H1 (cell line): ENCODE data around the gene ZNF691. TPM values are rescaled to one million over a fixed set of nuclear protein-coding genes. Genes with fewer than 3 reads are reported as not detected.

Experiments used
- CTCF ChIA-PET: fragments of 300-600 bp; sonication (Branson Sonifier 250); formaldehyde crosslinking; loops from one replicate; lab custom pipeline; 2021; ENCODE audit not compliant: partially characterized antibody; lab: Charles Lee
- POLR2A ChIA-PET: fragments of 300-600 bp; sonication (Branson Sonifier 250); formaldehyde crosslinking; loops from one replicate; lab custom pipeline; 2021; ENCODE audit warnings: inconsistent platforms; ENCODE audit not compliant: partially characterized antibody; lab: Charles Lee
- DNase-seq, 2 experiments: peaks; one replicate each; pipeline versions ENCODE4 v3.0.0 to v3.0.0-alpha.2; 2010 to 2022; ENCODE audit warnings: low spot score in 2 of 2, low read depth in 1 of 2, mixed read lengths in 1 of 2
- FAIRE-seq: peaks from 2 replicates; lab custom pipeline; 2011; peaks lifted over from hg19 to GRCh38; lab: Jason Lieb, UNC
- H2AFZ ChIP-seq: 2 replicates; pipeline ENCODE4 v1.8.1; 2012; ENCODE audit warnings: low read length, inconsistent platforms
- H2AK5ac ChIP-seq: 2 replicates; pipeline ENCODE4 v1.6.1; 2013; ENCODE audit warnings: low read depth, low read length
- H2BK120ac ChIP-seq: replicated peaks from 2 replicates; pipeline ENCODE3; 2013; ENCODE audit warnings: low read depth, low read length, inconsistent platforms
- H2BK12ac ChIP-seq: 2 replicates; pipeline ENCODE4 v1.6.1; 2013; ENCODE audit warnings: low read depth, low read length
- H2BK15ac ChIP-seq: 2 replicates; pipeline ENCODE4 v1.6.1; 2013; ENCODE audit warnings: low read length
- H2BK20ac ChIP-seq: 2 replicates; pipeline ENCODE4 v1.6.1; 2013; ENCODE audit warnings: low read length
- H2BK5ac ChIP-seq: 2 replicates; pipeline ENCODE4 v1.6.1; 2013; ENCODE audit warnings: low read depth, low read length
- H3K14ac ChIP-seq: 2 replicates; pipeline ENCODE4 v1.6.1; 2013; ENCODE audit warnings: inconsistent platforms; ENCODE audit not compliant: insufficient read length
- H3K18ac ChIP-seq: 2 replicates; pipeline ENCODE4 v1.6.1; 2013; ENCODE audit warnings: low read length; ENCODE audit errors: extremely low read depth
- H3K23ac ChIP-seq: 2 replicates; pipeline ENCODE4 v1.6.1; 2013; ENCODE audit warnings: inconsistent platforms; ENCODE audit not compliant: insufficient read length
- H3K23me2 ChIP-seq: 2 replicates; pipeline ENCODE4 v1.6.1; 2013; ENCODE audit warnings: low read depth, low read length
- H3K27ac ChIP-seq: 2 replicates; pipeline ENCODE4 v1.6.1; 2011; ENCODE audit warnings: low read depth, low read length, inconsistent platforms
- H3K27me3 ChIP-seq, 4 experiments: replicated peaks in 1 of 4; 1 replicate in 1 of 4; 2 replicates in 3 of 4; pipeline versions ENCODE4 v1.6.1 to v1.8.1; 2011 to 2013; ENCODE audit warnings: low read length in 3 of 4, mild to moderate bottlenecking in 3 of 4, inconsistent platforms in 2 of 4, mixed read lengths in 2 of 4, moderate library complexity in 1 of 4; ENCODE audit not compliant: control insufficient read depth in 3 of 4, insufficient read depth in 3 of 4; ENCODE audit errors: extremely low read depth in 1 of 4
- H3K36me3 ChIP-seq, 4 experiments: 2 replicates each; pipeline versions ENCODE4 v1.6.1 to v1.8.1; 2011 to 2013; ENCODE audit warnings: mild to moderate bottlenecking in 4 of 4, low read length in 3 of 4, moderate library complexity in 2 of 4, control low read depth in 1 of 4, inconsistent platforms in 1 of 4; ENCODE audit not compliant: insufficient read depth in 4 of 4, control insufficient read depth in 2 of 4
- H3K4ac ChIP-seq: replicated peaks from 2 replicates; pipeline ENCODE3; 2013; ENCODE audit warnings: low read length, low read depth, mixed read lengths, inconsistent platforms; ENCODE audit not compliant: insufficient read length
- H3K4me1 ChIP-seq, 4 experiments: replicated peaks in 1 of 4; 1 replicate in 1 of 4; 2 replicates in 3 of 4; pipeline versions ENCODE4 v1.6.1 to v1.8.1; 2011 to 2013; ENCODE audit warnings: low read length in 3 of 4, inconsistent platforms in 2 of 4, mixed read lengths in 1 of 4; ENCODE audit not compliant: insufficient read depth in 4 of 4, control insufficient read depth in 3 of 4
- H3K4me2 ChIP-seq, 2 experiments: 2 replicates each; pipeline versions ENCODE4 v1.6.1 to v1.8.1; 2011 to 2013; ENCODE audit warnings: low read depth in 2 of 2, low read length in 2 of 2, control low read depth in 1 of 2, inconsistent platforms in 1 of 2, mild to moderate bottlenecking in 1 of 2; ENCODE audit not compliant: insufficient read depth in 1 of 2
- H3K4me3 ChIP-seq, 4 experiments: fragments of 200-600, 300-600 bp in 1 of 4; sonication (generic), shearing (Covaris generic), sonication (Bioruptor Twin) in 1 of 4; 2 replicates each; pipeline versions ENCODE4 v1.5.1 to v1.8.1; 2011 to 2016; ENCODE audit warnings: low read length in 4 of 4, low read depth in 3 of 4, control low read depth in 2 of 4, inconsistent platforms in 2 of 4, mild to moderate bottlenecking in 2 of 4, mixed read lengths in 1 of 4, moderate library complexity in 1 of 4; ENCODE audit not compliant: insufficient read depth in 2 of 4; ENCODE audit errors: extremely low read depth in 1 of 4
- H3K56ac ChIP-seq: replicated peaks from 2 replicates; pipeline ENCODE3; 2013; ENCODE audit warnings: low read depth, mild to moderate bottlenecking, mixed read lengths, low read length, inconsistent platforms; ENCODE audit not compliant: insufficient read length
- H3K79me1 ChIP-seq: 2 replicates; pipeline ENCODE4 v1.6.1; 2013; ENCODE audit warnings: low read depth, low read length, control low read depth
- H3K79me2 ChIP-seq, 2 experiments: 2 replicates each; pipeline versions ENCODE4 v1.6.1 to v1.8.1; 2012 to 2013; ENCODE audit warnings: low read length in 2 of 2, mild to moderate bottlenecking in 2 of 2, inconsistent platforms in 1 of 2; ENCODE audit not compliant: insufficient read depth in 2 of 2, control insufficient read depth in 1 of 2
- H3K9ac ChIP-seq, 4 experiments: replicated peaks in 1 of 4; 1 replicate in 1 of 4; 2 replicates in 3 of 4; pipeline versions ENCODE4 v1.6.1 to v1.8.1; 2011 to 2013; ENCODE audit warnings: low read depth in 3 of 4, low read length in 3 of 4, control low read depth in 2 of 4, mild to moderate bottlenecking in 2 of 4, moderate library complexity in 2 of 4, inconsistent platforms in 1 of 4; ENCODE audit errors: extremely low read depth in 1 of 4
- H3K9me3 ChIP-seq, 2 experiments: 2 replicates each; pipeline versions ENCODE4 v1.6.1 to v1.8.1; 2012 to 2013; ENCODE audit warnings: mild to moderate bottlenecking in 2 of 2, moderate library complexity in 2 of 2, control low read depth in 1 of 2, inconsistent platforms in 1 of 2, low read depth in 1 of 2, low read length in 1 of 2, mixed read lengths in 1 of 2; ENCODE audit not compliant: insufficient read depth in 2 of 2
- H4K20me1 ChIP-seq, 2 experiments: replicated peaks in 1 of 2; 2 replicates each; pipeline versions ENCODE3 to v1.8.1; 2011 to 2013; ENCODE audit warnings: inconsistent platforms in 2 of 2, low read length in 2 of 2, mild to moderate bottlenecking in 1 of 2; ENCODE audit not compliant: insufficient read depth in 2 of 2, control insufficient read depth in 1 of 2
- H4K5ac ChIP-seq: 2 replicates; pipeline ENCODE4 v1.6.1; 2013; ENCODE audit warnings: low read length, low read depth, mixed read lengths, inconsistent platforms; ENCODE audit not compliant: insufficient read length
- H4K8ac ChIP-seq: 2 replicates; pipeline ENCODE4 v1.8.0; 2013; ENCODE audit warnings: mild to moderate bottlenecking, moderate library complexity, low read length, inconsistent platforms; ENCODE audit not compliant: insufficient read depth; ENCODE audit errors: extremely low read depth
- H4K91ac ChIP-seq: replicated peaks from 2 replicates; pipeline ENCODE3; 2013; ENCODE audit warnings: low read length, mixed read lengths, inconsistent platforms; ENCODE audit not compliant: insufficient read length
- CTBP2 ChIP-seq: IDR thresholded peaks from 2 replicates; pipeline ENCODE4 v1.7.0; 2011; ENCODE audit warnings: borderline replicate concordance, mild to moderate bottlenecking, moderate library complexity, mixed read lengths, low read length; ENCODE audit not compliant: insufficient read depth, insufficient read length
- WGBS, 2 experiments: shearing (Covaris generic) in 1 of 2; methylation state at CpG; one replicate each; pipeline versions ENCODE4 v1.1.6 to v1.1.7; 2013 to 2015; ENCODE audit warnings: low lambda C conversion rate in 2 of 2, mixed read lengths in 2 of 2, inconsistent platforms in 1 of 2, low coverage in 1 of 2, missing lambda C conversion rate in 1 of 2; ENCODE audit not compliant: insufficient replicate concordance in 2 of 2, insufficient coverage in 1 of 2, insufficient read length in 1 of 2; ENCODE audit errors: extremely low coverage in 1 of 2, missing lambda C conversion rate in 1 of 2; 5-methylcytosine and 5-hydroxymethylcytosine counted together
- polyA plus RNA-seq, 7 experiments: library from polyadenylated mRNA; depleted of rRNA in 3 of 7; stranded (reverse) in 5 of 7; unstranded in 2 of 7; fragments of >200 nt in 5 of 7; fragments of 200-250 nt in 2 of 7; gene quantifications; 1 replicate in 5 of 7; 2 replicates in 1 of 7; 4 replicates in 1 of 7; pipeline versions ENCODE4 v1.2.1 to v1.2.3, GENCODE V29; 2011 to 2013; ENCODE audit warnings: missing spikeins in 2 of 7, mixed read lengths in 2 of 7
- total RNA-seq: library from RNA; stranded (reverse); fragmentation: NEBNext Ultra II Directional; extraction: Animal tissue kit (Norgen Biotek cat#: 25700); gene quantifications from 2 replicates; pipeline ENCODE4 v1.2.1, GENCODE V29; 2021
- TF ChIP-seq, protein P1 (sequence below), 3 experiments: IDR thresholded peaks; 1 replicate in 2 of 3; 2 replicates in 1 of 3; pipeline versions ENCODE4 v1.5.1 to v1.6.1; 2011; ENCODE audit warnings: low read length in 3 of 3, mild to moderate bottlenecking in 3 of 3, inconsistent platforms in 2 of 3, low read depth in 1 of 3, moderate library complexity in 1 of 3; ENCODE audit not compliant: insufficient read depth in 1 of 3; ENCODE audit errors: control extremely low read depth in 1 of 3

Gene ZNF691
- total and polyA plus RNA-seq, 2 of the 8 experiments (the other 6 are each of a cell fraction or from before 2014, with no cell fraction given): 19.5 TPM

DNA sequence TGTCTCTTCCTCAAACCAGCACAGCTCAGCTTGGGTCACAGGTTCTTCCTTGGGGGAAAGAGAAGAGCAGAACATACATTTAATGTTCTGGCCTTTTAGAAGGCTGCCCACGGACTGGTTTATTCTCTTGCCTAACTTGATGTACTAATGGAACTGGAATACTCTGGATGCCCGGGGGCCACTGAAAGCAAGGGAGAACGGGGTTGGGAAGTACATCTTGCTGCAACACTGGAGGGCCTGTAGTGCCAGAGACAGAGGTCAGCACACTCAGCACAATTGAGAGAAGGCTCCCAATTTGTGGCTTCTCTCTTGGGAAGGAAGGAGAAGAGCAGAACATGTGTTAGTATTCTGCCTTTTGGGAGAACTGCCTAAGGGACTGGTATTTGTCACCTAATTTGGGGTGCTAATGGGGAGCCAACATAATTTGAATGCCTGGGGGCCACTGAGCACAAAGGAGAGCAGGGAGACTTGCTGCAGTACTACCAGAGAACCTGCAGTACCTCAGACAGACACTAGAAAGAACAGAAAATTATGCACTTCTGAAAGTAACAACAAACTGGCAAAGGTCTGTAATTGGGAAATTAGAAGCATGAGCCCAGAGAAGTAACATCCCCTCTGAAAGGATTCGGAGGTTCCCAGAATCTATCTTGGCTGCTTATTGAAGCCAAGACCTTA is 14.1 kb downstream of the ZNF691 start:
- no peak overlapping the region for H2BK20ac ChIP-seq
- no peaks in the 10 kb centered on the region for H4K20me1 ChIP-seq
- no peak overlapping the region for H3K27ac ChIP-seq
- H3K79me1 ChIP-seq: no peaks in the 10 kb centered on the region
- no peak overlapping the region for H3K4me2 ChIP-seq
- H3K27me3 ChIP-seq: no peaks in the 10 kb centered on the region
- no peak overlapping the region for H2BK120ac ChIP-seq
- H3K56ac ChIP-seq: no peak overlapping the region
- H2BK12ac ChIP-seq: no peak overlapping the region
- H4K5ac ChIP-seq: no peak overlapping the region
- H3K79me2 ChIP-seq: no peaks in the 10 kb centered on the region
- no peak overlapping the region for H3K4me3 ChIP-seq
- H3K4ac ChIP-seq: no peak overlapping the region
- H3K23me2 ChIP-seq: peaks cover 2% of the 10 kb centered on the region; the same call in 1 of the 2 replicates
- ChIA-PET POLR2A (interaction anchor here (1.1 kb wide), 1 partner anchor 9 kb away, joined by 3 read pairs; no protein-coding TSS in a partner anchor), CTCF (interaction anchor here (0.9 kb wide), 1 partner anchor 214 kb away, joined by 3 read pairs; no protein-coding TSS in a partner anchor)
- no peaks in the 10 kb centered on the region for H3K4me1 ChIP-seq
- no peak overlapping the region for H2BK15ac ChIP-seq
- no peak overlapping the region for H2BK5ac ChIP-seq
- H3K23ac ChIP-seq: no peak overlapping the region
- no peaks in the 10 kb centered on the region for H3K36me3 ChIP-seq
- H3K9ac ChIP-seq: no peak overlapping the region
- DNase-seq (no peak), FAIRE-seq (no peak)
- TF ChIP-seq CTBP2: no peak
- TF ChIP-seq, protein P1, sequence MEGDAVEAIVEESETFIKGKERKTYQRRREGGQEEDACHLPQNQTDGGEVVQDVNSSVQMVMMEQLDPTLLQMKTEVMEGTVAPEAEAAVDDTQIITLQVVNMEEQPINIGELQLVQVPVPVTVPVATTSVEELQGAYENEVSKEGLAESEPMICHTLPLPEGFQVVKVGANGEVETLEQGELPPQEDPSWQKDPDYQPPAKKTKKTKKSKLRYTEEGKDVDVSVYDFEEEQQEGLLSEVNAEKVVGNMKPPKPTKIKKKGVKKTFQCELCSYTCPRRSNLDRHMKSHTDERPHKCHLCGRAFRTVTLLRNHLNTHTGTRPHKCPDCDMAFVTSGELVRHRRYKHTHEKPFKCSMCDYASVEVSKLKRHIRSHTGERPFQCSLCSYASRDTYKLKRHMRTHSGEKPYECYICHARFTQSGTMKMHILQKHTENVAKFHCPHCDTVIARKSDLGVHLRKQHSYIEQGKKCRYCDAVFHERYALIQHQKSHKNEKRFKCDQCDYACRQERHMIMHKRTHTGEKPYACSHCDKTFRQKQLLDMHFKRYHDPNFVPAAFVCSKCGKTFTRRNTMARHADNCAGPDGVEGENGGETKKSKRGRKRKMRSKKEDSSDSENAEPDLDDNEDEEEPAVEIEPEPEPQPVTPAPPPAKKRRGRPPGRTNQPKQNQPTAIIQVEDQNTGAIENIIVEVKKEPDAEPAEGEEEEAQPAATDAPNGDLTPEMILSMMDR (IDR thresholded peaks at IDR 0.05; ENCODE audit: control extremely low read depth in 1 of 3, insufficient read depth in 1 of 3, low read depth in 1 of 3, low read length in 3 of 3): peak in 1 of 3 experiments; percentile 13; a peak in 2 of 4 replicates
- no peak overlapping the region for H2AK5ac ChIP-seq
- H3K9me3 ChIP-seq: peaks cover 0 to 10% of the 10 kb centered on the region in 2 experiments; a peak in 1 of 4 replicates
- H4K91ac ChIP-seq: no peak overlapping the region
- H4K8ac ChIP-seq: no peak overlapping the region
- no peak overlapping the region for H2AFZ ChIP-seq
- no peak overlapping the region for H3K18ac ChIP-seq
- 64% methylated on average over 4 of the region's 4 CpGs; no CpG with 5 or more reads in 1 of the 2 experiments for WGBS, 2 experiments
- H3K14ac ChIP-seq: no peak overlapping the region
